A673 (cell line): ENCODE results near the gene SLC1A7. TPM values are rescaled to one million over a fixed set of nuclear protein-coding genes. Genes with fewer than 3 reads are reported as not detected.

Experiments used
- BruUV-seq: library from RNA; stranded (reverse); fragments of 400-500 nt; replicated peaks from 2 replicates; lab custom pipeline; 2021; lab: Mats Ljungman, UMichigan
- CTCF ChIA-PET: fragments of 300-600 bp; sonication (Branson Sonifier 250); formaldehyde crosslinking; loops from one replicate; lab custom pipeline; 2022; ENCODE audit warnings: antibody characterized with exemption; lab: Charles Lee
- POLR2A ChIA-PET: fragments of 300-600 bp; sonication (Branson Sonifier 250); formaldehyde crosslinking; loops from one replicate; lab custom pipeline; 2022; ENCODE audit warnings: antibody characterized with exemption; ENCODE audit not compliant: low non-redundant PET; lab: Charles Lee
- DNase-seq: peaks from one replicate; pipeline ENCODE4 v3.0.0-alpha.2; 2015; ENCODE audit warnings: low spot score
- H3K27ac ChIP-seq: fragments of 200-600 bp; sonication (generic); 2 replicates; pipeline ENCODE4 v1.5.1; 2016; ENCODE audit warnings: mixed run types, low read depth, mild to moderate bottlenecking, mixed read lengths, antibody characterized with exemption, low read length; ENCODE audit not compliant: poor library complexity, severe bottlenecking
- H3K27me3 ChIP-seq: fragments of 200-600 bp; sonication (generic); replicated peaks from 2 replicates; pipeline ENCODE4 v1.6.1; 2017; ENCODE audit warnings: mixed run types, low read depth, mild to moderate bottlenecking, mixed read lengths, antibody characterized with exemption, low read length; ENCODE audit not compliant: insufficient read depth, poor library complexity
- H3K36me3 ChIP-seq: fragments of 200-600 bp; sonication (generic); 2 replicates; pipeline ENCODE4 v1.6.1; 2016; ENCODE audit warnings: mixed run types, mild to moderate bottlenecking, mixed read lengths, antibody characterized with exemption, low read length; ENCODE audit not compliant: insufficient read depth, poor library complexity, severe bottlenecking
- H3K4me1 ChIP-seq: fragments of 200-600 bp; sonication (generic); 2 replicates; pipeline ENCODE4 v1.6.1; 2017; ENCODE audit warnings: mixed run types, mild to moderate bottlenecking, mixed read lengths, antibody characterized with exemption, low read length; ENCODE audit not compliant: insufficient read depth, poor library complexity, severe bottlenecking
- H3K4me3 ChIP-seq: fragments of 200-600 bp; sonication (generic); 2 replicates; pipeline ENCODE4 v1.5.1; 2016; ENCODE audit warnings: low read depth, mixed run types, mild to moderate bottlenecking, mixed read lengths, low read length; ENCODE audit not compliant: poor library complexity, severe bottlenecking
- H3K9me3 ChIP-seq: fragments of 200-600 bp; sonication (generic); 2 replicates; pipeline ENCODE4 v1.6.1; 2016; ENCODE audit warnings: mixed run types, low read depth, mild to moderate bottlenecking, mixed read lengths, antibody characterized with exemption, low read length; ENCODE audit not compliant: poor library complexity, severe bottlenecking
- CTCF ChIP-seq: fragments of 300-800, 200-600 bp; sonication (generic); conservative IDR thresholded peaks from 2 replicates; pipeline ENCODE4 v1.5.1; 2017; ENCODE audit warnings: low read depth, mild to moderate bottlenecking, antibody characterized with exemption, low read length, moderate library complexity, mixed read lengths
- EZH2 ChIP-seq: fragments of 200-600 bp; sonication (generic); IDR thresholded peaks from 2 replicates; pipeline ENCODE4 v1.6.1; 2017; ENCODE audit warnings: borderline replicate concordance, low read depth, mild to moderate bottlenecking, mixed read lengths, antibody characterized with exemption, low read length; ENCODE audit not compliant: poor library complexity, severe bottlenecking
- intact Hi-C: fragments of 100-400 bp; cut with micrococcal nuclease; formaldehyde crosslinking; loops from one replicate; pipeline ENCODE4 v1.10.0; 2022; ENCODE audit not compliant: unreplicated experiment
- total RNA-seq: library from RNA; stranded (reverse); gene quantifications from 2 replicates; pipeline ENCODE4 v1.2.3, GENCODE V29; 2021

Gene SLC1A7
- total RNA-seq, 1 experiment from 2014 or later = not detected

DNA sequence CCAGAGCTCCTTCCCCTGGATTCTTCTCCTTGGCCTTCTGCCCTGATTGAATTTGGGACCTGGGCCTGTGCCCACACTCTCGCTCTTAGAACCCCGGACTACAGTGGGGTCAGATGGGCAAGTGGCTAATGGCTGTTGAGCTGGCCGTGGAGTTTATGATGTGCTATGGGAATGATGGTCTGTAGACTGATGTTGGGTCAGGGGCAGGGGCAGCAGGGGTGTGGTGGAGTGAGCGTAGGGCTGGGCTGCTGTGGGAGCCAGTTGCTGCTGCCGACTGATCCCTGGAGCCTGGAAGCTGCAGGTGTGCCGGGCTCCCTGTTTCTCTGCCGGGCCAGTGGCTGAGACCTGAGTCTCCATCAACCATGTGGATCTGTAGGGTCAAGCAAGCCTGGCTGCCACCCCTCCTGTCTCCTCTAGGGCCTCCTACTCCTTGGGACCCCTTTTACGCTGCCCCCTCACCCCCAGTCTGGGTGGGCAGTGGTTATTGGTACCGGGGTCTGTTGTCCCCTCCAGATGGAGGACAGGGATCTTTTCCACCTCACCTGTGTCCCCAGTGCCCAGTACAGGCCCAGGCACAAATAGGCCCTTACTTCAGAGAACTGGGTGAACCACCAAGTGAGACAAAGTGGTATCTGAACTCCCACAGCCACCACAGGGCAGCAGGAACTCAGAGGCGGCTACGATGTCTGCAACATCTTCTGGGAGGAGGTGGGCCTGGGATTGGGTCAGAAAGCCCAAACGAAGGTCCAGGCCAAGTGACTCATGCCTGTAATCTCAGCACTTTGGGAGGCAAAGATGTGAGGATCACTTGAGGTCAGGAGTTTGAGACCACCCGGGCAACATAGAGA, 75.3 kb downstream of the SLC1A7 start:
- CTCF ChIA-PET = no interaction called here
- Histone ChIP-seq H3K27ac (no peak overlapping the region), H3K27me3 (no peaks in the 10 kb centered on the region), H3K4me3 (no peak overlapping the region), H3K9me3 (no peaks in the 10 kb centered on the region), H3K4me1 (no peaks in the 10 kb centered on the region), H3K36me3 (no peaks in the 10 kb centered on the region)
- POLR2A ChIA-PET = no interaction called here
- no peak for DNase-seq
- BruUV-seq = no TSS peak
- intact Hi-C loops = loop anchor here (10.0 kb wide), 1 partner anchor 118 kb away; no protein-coding TSS in a partner anchor
- no peak for TF ChIP-seq CTCF
- TF ChIP-seq EZH2 = no peak

- TF ChIP-seq CTCF = no peak
- TF ChIP-seq EZH2 = no peak
- Histone ChIP-seq H3K4me3 (no peak overlapping the region), H3K36me3 (no peaks in the 10 kb centered on the region), H3K27me3 (no peaks in the 10 kb centered on the region), H3K4me1 (no peaks in the 10 kb centered on the region), H3K9me3 (no peaks in the 10 kb centered on the region), H3K27ac (no peak overlapping the region)
- no peak for DNase-seq
- CTCF ChIA-PET = no interaction called here
- intact Hi-C loops = loop anchor here (10.0 kb wide), 1 partner anchor 118 kb away; no protein-coding TSS in a partner anchor
- POLR2A ChIA-PET = no interaction called here
- no TSS peak for BruUV-seq
Observed at GRCh38 chr1:53066488-53066887, 76.0 kb downstream of the SLC1A7 start.

DNA sequence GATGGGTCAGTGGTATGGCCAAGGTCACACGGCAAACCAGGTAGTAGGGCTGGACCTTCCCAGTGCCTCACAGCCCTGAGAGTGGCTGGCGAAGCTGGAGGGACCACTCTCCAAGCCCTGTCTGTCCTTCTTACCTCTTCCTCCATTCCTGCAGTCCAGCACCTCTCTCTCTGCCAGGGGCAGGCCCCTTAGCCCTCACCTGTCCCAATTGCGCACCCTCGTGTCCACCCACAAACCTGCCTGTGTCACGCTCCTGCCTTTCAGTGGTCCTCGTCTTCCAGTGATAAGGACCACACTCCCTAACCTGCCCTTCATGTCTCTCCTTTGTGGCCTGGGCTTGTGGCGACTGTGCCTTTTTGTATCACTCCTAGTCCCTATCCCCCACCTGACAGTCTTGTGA, 77.0 kb downstream of the SLC1A7 start:
- H3K27ac ChIP-seq = no peak overlapping the region
- no peak for TF ChIP-seq CTCF
- TF ChIP-seq EZH2 = no peak
- no peaks in the 10 kb centered on the region for H3K9me3 ChIP-seq
- BruUV-seq = no TSS peak
- DNase-seq = no peak
- peaks cover 10% of the 10 kb centered on the region for H3K27me3 ChIP-seq
- CTCF ChIA-PET = interaction anchor here (0.7 kb wide), 1 partner anchor 117 kb away, joined by 4 read pairs; no protein-coding TSS in a partner anchor
- no peaks in the 10 kb centered on the region for H3K4me1 ChIP-seq
- intact Hi-C loops = loop anchor here (10.0 kb wide), 1 partner anchor 119 kb away; no protein-coding TSS in a partner anchor
- no peak overlapping the region for H3K4me3 ChIP-seq
- POLR2A ChIA-PET = no interaction called here
- H3K36me3 ChIP-seq = no peaks in the 10 kb centered on the region
